VCaP (cell line): ENCODE results near the gene ENAH.

Experiments
- H3K27ac ChIP-seq: fragments of 450-650 bp; 2 replicates; pipeline ENCODE4 v1.5.1; 2017
- CTCF ChIP-seq: fragments of 450-650 bp; conservative IDR thresholded peaks from 2 replicates; pipeline ENCODE4 v1.5.1; 2017; ENCODE audit warnings: mild to moderate bottlenecking, moderate library complexity

ENAH gene

GRCh38 chr1:225670356-225670755 is 17.4 kb upstream of the ENAH start:
- no peak for TF ChIP-seq CTCF
- no peak overlapping the region for H3K27ac ChIP-seq

GRCh38 chr1:225668222-225668621 is 15.3 kb upstream of the ENAH start:
- H3K27ac ChIP-seq: no peak overlapping the region
- no peak for TF ChIP-seq CTCF

- TF ChIP-seq CTCF: no peak
Measured at GRCh38 chr1:225667362-225667761, 14.4 kb upstream of the ENAH start.

GRCh38 chr1:225666495-225666894 is 13.6 kb upstream of the ENAH start:
- no peak for TF ChIP-seq CTCF
- no peak overlapping the region for H3K27ac ChIP-seq

More at GRCh38 chr1:225667362-225667761, 14.4 kb upstream of the ENAH start:
- no peak overlapping the region for H3K27ac ChIP-seq

- no peak overlapping the region for H3K27ac ChIP-seq
- no peak for TF ChIP-seq CTCF
Measured at GRCh38 chr1:225664762-225665161, 11.8 kb upstream of the ENAH start.

- no peak overlapping the region for H3K27ac ChIP-seq
- no peak for TF ChIP-seq CTCF
Measured at GRCh38 chr1:225662155-225662554, 9.2 kb upstream of the ENAH start.

GRCh38 chr1:225660544-225660946 is 7.6 kb upstream of the ENAH start:
- no peak for TF ChIP-seq CTCF
- H3K27ac ChIP-seq: no peak overlapping the region

- H3K27ac ChIP-seq: peak overlapping the region; percentile 59
- TF ChIP-seq CTCF: no peak
Measured at GRCh38 chr1:225658041-225658440, 5.1 kb upstream of the ENAH start.
